NCI-H524 (cell line): Measurements from ENCODE around the gene ZKSCAN8.
"Not testable (repeated sequence)": the region's sequence is repeated elsewhere in the genome, so short reads cannot be mapped to it uniquely, and the experiment has no call there.

Source experiments
- DNase-seq, 2 experiments: peaks; one replicate each; lab custom pipeline; 2025; lab: John Stamatoyannopoulos, UW

ZKSCAN8 gene

DNA sequence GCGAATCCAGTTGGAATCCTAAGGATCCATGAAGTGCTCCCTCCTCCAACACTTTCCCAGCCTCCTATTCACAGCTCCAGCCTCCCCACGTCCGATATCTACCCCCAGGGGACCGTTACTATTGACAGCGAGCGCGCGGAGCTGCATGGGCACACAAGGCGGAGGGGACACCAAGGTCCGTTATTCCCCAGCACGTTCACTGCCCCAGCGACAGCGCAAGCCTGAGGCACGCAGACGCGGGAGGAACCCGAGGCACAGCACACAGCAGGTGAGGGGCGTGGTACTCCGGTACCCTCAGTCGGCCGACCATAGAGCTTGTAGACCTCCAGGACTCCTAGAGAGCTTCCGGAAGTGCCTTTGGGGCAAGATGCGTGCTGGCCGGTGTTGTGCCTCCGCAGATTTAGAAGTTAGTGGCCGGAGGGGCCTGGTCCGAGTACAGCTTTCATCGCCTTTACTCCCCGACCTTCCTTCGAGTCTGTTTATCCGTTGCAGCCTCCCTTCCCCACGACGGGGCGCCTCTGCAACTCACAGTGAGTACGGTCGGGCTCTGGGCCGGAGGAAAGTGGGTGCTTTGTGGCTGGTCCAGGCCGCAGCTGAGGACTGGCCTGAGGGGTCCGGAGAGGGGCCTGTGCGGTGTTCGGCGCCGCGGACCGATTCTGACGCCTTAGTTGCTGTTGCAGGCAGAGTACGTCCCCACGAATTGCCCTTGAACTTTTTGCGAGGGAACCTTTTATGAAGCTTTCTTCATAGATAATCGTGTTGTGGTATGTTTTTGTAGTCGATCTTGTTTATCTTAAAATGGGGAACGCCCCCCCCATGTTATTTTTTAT lies at the start of gene ZKSCAN8:
Gene ZKSCAN8, plus strand, starts transcription at position 384 of the 830 bp plus-strand sequence. CDS start 6,525 bp downstream, outside the sequence.
- DNase-seq, result peak; percentile 91 to 97

DNA sequence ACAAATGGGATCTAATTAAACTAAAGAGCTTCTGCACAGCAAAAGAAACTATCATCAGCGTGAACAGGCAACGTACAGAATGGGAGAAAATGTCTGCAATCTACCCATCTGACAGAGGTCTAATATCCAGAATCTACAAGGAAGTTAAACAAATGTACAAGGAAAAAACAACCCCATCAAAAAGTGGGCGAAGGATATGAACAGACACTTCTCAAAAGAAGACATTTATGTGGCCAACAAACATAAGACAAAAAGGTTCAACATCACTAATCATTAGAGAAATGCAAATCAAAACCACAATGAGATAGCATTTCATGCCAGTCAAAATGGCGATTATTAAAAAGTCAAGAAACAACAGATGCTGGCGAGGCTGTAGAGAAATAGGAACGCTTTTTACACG lies 39.5 kb upstream of the ZKSCAN8 start:
- DNase-seq, result not testable (repeated sequence)

DNA sequence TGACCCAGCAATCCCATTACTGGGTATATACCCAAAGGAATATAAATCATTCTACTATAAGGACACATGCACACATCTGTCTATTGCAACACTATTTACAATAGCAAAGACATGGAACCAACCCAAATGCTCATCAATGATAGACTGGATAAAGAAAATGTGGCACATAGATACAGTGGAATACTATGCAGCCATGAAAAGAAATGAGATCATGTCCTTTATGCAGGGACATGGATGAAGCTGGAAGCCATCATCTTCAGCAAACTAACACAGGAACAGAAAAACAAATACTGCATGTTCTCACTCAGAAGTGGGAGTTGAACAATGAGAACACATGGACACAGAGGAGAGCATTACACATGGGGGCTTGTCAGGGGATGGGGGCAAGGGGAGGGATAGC lies 39.0 kb upstream of the ZKSCAN8 start:
- not testable (repeated sequence) for DNase-seq

DNA sequence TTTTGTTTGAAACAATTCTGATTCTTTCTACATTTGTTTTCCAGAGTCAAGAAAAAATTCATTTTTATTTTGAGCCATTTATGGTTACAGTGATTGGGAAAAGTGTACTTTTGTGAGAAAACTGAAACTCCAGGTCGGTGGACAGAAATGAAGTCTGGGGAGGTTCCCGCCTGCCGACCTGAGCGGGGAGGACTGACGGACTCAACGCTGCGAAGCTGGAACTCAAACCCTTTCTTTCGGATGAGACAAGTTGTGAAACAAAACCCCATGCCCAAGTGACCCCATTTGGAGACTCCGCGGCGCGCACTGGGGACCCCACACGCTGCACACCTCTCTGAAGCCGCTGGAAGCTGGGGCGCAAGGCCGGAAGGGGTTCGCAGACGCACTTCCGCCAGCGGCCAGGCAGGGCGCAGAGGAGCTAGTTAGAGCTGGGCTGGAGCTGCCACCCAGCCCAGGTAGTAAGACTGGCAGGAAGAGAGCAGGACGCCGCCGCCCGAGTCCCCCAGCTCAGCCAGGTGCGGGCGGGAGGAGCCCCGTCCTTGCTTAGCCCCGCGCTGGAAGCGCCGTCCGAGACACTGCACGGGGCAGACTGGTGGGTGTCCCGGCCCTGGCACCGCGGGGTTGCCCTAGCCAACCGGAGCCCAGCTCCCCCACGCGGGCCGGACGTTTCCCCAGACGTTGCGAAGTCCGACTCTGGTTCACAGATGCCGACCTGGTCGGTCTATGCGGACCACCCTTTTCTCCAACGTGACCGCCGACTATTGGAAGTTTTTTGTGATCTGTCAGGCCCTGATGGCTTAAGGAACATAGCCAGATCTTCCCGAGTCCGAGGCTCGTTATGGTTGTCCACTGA lies 37.1 kb upstream of the ZKSCAN8 start:
- DNase-seq, result peak; percentile 66 to 77

DNA sequence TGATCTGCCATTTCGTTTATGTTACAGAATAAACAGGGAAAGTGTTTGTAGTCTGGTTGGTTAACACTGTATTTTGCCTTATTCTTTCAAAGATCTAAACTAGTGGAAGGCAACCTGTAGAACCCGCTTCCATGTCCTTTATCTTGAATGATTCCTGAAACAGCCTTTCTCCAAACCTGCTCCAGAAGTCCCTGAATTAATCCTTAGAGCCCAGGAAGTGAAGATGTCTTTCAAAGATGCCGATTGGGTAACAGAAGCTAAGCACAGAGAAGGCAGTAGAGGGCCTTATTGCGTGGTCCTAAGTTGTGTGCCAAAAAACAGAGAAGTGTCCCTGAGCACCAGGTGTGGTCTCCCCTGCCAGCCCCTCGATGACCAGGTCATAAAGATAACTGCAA lies 36.4 kb upstream of the ZKSCAN8 start:
- peak in 1 of 2 experiments; percentile 42 for DNase-seq

DNA sequence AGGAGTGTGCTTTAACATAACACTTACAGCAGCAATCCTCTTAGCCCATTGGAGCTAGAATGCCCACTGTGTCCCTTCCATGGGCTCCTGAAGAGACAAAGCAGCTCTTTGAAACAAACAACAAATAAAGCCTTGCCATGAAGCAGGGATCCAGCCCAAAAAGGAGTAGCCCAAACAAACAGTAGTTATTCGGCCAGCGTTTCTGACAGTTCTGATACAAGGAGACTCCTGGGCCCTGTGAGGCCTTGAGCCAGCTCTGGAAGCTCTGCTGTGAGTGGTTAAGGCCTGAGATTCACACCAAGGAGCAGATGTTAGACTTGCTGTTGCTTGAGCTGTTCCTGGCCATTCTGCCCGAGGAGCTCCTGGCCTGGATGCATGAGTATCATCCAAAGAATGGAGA lies 34.2 kb upstream of the ZKSCAN8 start:
- no peak for DNase-seq

DNA sequence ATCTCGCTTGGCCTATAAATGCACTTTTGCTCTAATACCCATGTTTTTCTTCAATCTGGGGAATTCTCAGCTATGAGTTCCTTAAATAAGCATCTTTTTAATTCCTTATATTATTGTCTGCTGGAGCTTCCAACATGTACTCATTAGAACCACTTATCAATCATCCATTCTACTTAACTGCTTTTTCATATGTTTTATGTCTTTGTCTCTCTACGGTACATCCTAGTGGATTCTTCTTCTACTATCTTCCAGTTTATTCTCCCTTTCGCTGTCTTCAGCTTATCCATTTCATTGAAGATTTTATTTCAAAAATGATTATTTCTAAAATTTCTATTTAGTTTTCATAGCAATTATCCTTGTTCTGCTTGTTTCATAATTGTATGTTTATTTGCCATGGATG lies 29.7 kb upstream of the ZKSCAN8 start:
- no peak for DNase-seq

DNA sequence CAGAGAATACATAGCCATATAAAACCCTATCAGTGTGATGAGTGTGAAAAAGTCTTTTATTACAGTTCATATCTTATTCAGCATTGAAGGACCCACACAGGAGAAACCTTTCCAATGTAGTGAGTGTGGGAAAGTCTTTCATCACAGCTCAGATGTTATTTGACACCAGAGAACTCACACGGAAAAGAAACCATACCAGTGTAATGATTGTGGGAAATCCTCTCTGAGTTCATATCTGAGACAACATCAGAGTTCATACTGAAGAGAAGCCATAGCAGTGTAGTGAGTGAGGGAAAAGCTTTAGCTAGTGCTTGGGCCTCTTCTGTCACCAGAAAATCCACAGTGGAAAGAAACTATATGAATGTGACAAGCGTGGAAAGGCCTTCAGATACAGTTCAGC lies 25.9 kb upstream of the ZKSCAN8 start:
- no peak for DNase-seq

DNA sequence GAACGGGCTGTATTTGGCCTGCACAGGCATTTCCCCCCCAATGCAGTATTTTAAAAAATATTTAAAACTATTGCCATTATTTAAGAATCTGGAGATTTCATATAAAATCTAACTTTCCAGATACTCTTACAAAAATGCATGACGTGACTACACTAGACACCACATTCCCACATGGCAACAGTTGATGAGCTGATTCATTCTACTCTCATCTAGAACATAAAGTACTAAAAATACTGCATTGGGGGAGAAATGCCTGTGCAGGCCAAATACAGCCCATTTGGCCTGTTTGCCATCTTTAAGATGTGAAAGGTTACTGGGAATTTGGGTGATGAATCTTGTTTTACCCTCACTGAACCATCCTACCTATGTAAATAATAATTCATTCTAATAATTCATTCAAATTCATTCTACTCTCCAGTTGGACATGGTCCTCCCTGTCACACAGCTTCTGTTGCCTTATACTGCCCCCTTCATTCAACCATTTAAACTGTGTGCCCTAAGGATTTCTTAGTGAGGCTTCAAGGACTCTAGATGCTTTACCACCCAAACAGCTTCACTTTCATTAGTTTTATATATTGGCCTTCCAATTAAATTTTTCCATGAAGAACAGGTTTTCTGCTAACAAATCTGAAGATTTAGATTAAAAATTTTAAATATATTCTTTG lies 24.2 kb upstream of the ZKSCAN8 start:
- DNase-seq, result no peak

DNA sequence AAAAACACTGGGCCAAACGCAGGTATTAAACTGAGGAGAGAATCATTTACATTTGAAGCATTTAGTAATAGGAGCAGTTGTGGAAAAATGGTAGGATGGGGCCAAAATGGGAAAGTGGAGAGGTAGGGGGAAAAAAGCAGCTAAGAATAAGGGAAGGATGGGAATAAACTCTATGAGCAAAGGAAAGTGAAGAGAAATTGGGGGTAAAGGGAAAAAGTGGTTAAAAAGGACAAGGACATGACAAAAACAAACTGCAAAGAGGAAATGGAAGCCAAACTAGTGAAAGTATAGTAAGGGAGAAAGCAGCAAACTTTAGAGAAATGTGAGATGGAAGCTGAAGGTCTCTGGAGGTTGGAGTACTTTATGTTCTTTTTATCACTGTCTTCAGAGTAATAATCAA lies 23.5 kb upstream of the ZKSCAN8 start:
- no peak for DNase-seq

DNA sequence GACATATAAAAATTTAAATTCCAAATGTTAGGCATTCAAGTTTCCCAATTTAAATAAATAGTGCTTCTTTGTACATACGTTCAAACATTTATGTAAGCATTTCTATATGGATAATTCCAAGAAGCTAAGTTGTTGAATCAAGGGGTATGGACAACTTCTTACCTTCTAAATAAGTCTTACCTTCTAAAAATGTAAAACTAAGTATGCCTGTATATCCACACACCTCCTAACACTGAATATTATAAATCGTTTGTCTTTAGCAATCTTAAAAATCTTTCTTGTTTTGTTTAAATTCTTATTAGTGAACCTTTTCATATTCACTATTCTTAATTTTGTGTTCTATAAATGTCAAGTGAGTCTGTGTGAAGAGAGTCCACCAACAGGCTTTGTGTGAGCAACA lies 19.8 kb upstream of the ZKSCAN8 start:
- DNase-seq, result no peak

DNA sequence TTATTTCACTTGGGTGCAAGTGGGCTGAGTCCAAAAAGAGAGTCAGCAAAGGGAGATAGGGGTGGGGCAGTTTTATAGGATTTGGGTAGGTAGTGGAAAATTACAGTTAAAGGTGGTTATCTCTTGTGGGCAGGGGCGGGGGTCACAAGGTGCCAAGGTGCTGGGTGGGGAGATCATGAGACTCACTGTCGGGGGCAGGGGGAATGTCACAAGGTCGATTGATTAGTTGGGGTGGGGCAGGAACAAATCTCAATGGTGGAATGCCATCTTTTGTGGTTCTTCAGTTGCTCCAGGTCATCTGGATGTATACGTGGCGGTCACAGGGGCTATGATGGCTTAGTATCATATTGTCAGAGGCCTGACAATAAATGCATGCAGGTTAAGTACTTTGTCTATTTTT lies 19.4 kb upstream of the ZKSCAN8 start:
- DNase-seq, result not testable (repeated sequence)

DNA sequence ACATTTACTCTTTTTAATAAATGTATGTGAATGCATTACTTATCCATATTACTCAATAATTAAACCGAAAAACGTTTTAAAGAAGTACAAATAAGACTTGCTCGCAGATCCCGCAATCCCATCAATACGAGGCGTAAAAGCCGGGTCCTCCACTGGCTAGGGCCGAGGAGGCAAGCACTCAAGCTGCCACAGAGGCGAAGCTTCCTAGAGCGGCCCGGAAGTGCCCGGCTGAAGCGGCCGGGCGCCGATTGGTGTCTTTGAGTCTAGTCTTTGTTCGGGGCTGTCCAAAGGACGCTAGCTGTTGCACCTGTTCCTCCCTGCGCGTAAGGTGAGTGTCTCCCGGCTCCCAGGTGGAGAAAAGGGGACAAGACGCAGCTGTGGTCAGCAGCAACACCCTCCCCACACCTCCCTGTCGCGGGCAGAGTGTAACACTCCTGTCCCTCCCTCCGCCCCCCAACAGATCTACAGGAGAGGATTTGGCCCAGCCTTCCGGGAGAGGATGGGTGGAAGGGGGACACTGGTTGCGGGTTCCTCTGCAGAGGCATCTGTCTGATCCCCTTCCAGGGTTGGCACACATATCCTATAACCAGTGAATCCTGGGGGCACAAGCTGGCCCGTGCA lies 17.2 kb upstream of the ZKSCAN8 start, which contains the start of gene ZSCAN16:
Gene ZSCAN16, plus strand, starts transcription at position 260 of the 621 bp plus-strand sequence. CDS start 835 bp downstream, outside the sequence.
- DNase-seq, result peak; percentile 59 to 84

DNA sequence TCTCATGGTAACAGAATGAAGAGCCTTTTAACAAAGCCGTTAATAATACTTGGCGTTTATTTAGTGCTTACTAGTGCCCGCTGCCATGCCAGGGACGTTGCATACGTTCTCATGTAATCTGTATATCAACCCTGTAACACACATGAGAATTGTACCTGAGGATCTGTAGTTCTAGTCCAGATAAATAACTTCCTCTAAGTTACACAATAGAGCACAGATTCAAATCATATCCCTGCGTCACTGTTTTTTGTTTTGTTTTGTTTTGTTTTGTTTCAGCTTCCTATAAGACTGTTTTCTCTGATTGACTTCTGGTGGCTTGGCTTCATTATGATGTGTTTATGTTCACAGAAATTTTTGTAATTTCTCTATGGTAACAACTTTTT lies 16.7 kb upstream of the ZKSCAN8 start:
- no peak for DNase-seq

DNA sequence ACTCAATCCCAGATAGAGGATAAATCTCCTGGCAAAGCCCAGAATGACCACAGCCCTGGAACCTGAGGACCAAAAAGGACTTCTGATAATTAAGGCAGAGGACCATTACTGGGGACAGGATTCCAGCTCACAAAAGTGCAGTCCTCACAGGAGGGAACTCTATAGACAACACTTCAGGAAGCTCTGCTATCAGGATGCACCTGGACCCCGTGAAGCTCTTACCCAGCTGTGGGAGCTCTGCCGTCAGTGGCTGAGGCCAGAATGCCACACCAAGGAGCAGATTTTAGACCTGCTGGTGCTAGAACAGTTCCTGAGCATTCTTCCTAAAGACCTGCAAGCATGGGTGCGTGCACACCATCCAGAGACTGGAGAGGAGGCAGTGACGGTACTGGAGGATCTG lies 16.3 kb upstream of the ZKSCAN8 start:
- no peak for DNase-seq

DNA sequence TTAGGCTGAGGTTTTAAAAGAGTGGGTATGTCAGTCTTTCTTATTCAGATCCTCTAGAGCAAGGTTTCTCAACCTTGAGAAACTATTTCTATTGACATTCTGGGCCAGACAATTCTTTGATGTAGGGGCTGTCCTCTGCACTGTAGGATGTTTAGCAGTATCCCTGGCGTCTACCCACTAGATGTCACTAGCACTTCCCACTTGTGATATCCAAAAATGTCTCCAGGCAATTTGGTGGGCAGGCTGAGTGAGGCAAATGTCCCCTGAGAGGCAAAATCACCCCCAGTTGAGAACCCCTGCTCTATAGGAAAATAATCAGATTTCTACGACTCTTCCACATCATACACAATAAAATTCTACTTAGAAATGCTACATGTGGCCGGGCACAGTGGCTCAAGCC lies 7.7 kb upstream of the ZKSCAN8 start:
- DNase-seq, result peak; percentile 3 to 26

DNA sequence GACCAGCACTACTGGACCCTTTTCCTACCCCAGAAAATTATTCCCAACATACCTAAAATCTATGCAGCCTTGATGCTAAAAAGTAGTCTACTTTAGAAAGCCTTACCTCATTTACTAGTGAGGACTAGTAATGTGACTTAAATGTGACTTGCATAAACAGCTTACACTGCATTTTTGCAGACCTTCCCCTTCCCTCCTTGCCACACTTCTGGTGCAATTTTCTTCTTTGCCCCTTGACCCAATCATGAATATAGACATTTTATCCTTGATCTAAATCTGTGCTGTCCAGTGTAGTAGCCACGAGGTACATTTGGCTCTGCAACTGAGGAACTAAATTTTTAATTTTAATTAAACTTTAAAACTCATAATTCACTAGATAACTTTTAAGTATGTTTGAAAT lies 7.0 kb upstream of the ZKSCAN8 start:
- no peak for DNase-seq

DNA sequence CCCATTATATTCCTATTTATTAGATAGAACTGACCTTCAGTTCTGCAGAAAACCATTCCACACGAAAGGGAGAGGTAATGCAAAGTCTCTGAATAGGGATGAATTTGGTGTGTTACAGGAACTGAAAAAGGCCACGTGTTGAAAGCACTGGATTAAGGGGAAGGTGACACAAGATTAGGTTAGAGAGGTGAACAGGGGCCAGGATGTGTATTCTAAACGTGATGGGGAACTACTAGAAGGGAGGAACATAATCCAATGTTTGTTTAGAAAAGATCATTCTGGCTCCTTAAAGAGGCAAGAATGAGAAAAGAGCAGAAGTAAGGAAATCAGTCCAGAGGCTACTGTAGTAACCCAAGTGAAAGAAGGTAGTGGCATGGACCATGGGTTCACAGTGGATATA lies 6.3 kb upstream of the ZKSCAN8 start:
- no peak for DNase-seq

DNA sequence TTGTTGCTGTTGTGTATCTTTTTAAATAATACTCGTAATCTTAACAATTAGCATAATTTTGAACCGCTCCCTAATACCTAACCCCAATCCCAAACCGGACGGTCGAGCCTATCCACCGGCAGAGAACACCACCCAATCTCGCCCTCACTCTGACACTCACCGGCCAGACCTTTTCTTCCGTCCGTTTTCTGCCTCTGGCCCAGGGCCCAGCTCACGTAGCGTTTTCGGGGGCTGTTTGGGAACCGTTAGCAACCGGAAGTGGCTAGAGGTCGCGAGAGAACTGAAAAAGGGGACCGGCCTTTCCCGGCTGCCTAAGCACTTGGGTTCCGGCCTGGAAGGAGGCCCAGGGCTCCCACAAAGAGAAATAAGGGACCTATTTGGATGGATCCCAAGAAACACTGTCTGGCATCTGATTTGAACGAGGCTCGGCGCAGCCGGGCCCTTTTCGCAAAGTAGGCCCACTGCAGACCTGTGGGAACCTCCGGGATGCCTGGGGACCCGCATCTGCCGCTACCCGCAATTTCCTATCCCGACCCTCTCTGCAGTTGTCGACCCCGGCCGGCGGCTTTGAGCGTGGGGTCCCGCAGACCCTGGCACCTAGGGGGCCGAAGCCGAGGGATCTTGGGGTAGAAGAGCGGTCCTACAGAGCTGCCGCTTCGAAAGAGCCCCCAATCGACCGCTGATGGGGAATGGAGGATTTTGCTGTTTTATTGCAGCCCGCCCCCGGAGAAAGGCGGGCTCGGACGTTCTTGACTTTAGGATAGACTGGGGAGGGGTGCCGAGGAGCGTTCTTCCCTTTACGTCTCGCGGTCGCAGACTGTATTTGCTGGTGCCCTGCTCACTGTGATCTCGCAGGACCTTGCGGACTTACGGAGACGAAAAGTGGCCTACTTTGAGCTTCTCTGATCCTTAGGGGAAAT lies 4.8 kb upstream of the ZKSCAN8 start:
- DNase-seq, result peak; percentile 94 to 95

DNA sequence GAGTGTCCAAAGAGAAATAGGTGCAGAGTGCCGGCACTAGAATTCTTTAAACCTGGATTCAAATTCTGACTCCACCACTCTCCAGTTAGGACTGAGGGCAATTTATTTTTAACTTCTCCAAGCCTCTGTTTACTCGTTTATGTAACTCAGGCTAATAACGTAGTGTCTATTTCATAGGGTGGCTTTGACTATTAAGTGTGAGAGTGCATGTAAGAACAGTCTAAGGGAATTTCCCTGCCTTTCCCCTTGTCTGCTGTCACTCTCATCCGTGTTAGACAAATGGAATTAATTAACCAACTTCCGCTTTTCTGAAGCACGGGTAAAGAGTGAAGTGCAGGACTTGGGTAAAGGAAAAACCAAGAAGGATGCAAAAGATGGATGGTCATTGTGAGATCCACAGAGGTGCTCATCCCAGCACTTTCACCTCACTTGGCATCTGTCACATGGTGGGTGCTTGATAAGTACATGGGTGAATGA lies 4.1 kb upstream of the ZKSCAN8 start:
- peak in 1 of 2 experiments; percentile 36 for DNase-seq
